Measurements from ENCODE around the gene KDM4C. TPM values are rescaled to one million over a fixed set of nuclear protein-coding genes. Genes with fewer than 3 reads are reported as not detected.

KDM4C gene
- polyA plus RNA-seq, 1 donor (not counting 4 experiments of a cell fraction or from before 2014, with no cell fraction given): 17.2 TPM

- H3K9me3 ChIP-seq (ENCODE audit: control insufficient read depth, low read depth, low read length): peaks cover 3% of the 10 kb centered on the region
- no peak overlapping the region for H3K4me2 ChIP-seq (ENCODE audit: control insufficient read depth, extremely low read depth, insufficient read depth, low read depth, low read length)
- H3K9me1 ChIP-seq (ENCODE audit: control insufficient read depth, extremely low read depth, insufficient read depth, low read length): no peaks in the 10 kb centered on the region
- dilution Hi-C loops (cut with MboI; ENCODE audit: extremely low pct_ligation_motif_present, low sequenced_read_pairs): no loop called here
- no peak overlapping the region for H2AFZ ChIP-seq (ENCODE audit: control insufficient read depth, low read length)
- no peaks in the 10 kb centered on the region for H3K79me2 ChIP-seq (ENCODE audit: control insufficient read depth, insufficient read depth, low read length)
- H3K36me3 ChIP-seq (ENCODE audit: control insufficient read depth in 2 of 2, extremely low read depth in 1 of 2, insufficient read depth in 2 of 2, low read length in 2 of 2): peaks cover 2 to 6% of the 10 kb centered on the region in 2 experiments
- H4K20me1 ChIP-seq (ENCODE audit: control insufficient read depth, extremely low read depth, insufficient read depth, low read length): no peaks in the 10 kb centered on the region
- peaks cover 4% of the 10 kb centered on the region for H3K4me1 ChIP-seq (ENCODE audit: control insufficient read depth, extremely low read depth, insufficient read depth, low read length)
- TF ChIP-seq EZH2 (IDR thresholded peaks at IDR 0.05; ENCODE audit: low read length) (no peak), CTCF (optimal IDR thresholded peaks at IDR 0.05 in 1 of 3, IDR thresholded peaks at IDR 0.05 in 1 of 3, conservative IDR thresholded peaks at IDR 0.05 in 1 of 3; ENCODE audit: extremely low read depth in 1 of 3, insufficient read depth in 2 of 3, low read length in 3 of 3) (no peak)
- H3K27me3 ChIP-seq (ENCODE audit: control insufficient read depth, extremely low read depth, insufficient read depth, low read length): no peaks in the 10 kb centered on the region
- FAIRE-seq (no peak), DNase-seq (ENCODE audit: low read depth, low spot score) (no peak)
- H3K4me3 ChIP-seq (ENCODE audit: control insufficient read depth in 2 of 3, extremely low read depth in 1 of 3, insufficient read depth in 2 of 3, low read depth in 1 of 3, low read length in 3 of 3): no peak overlapping the region
- no peak overlapping the region for H3K9ac ChIP-seq (ENCODE audit: control insufficient read depth, extremely low read depth, insufficient read depth, low read length)
- H3K27ac ChIP-seq (ENCODE audit: control insufficient read depth, insufficient read depth, low read length): no peak overlapping the region
Measured at GRCh38 chr9:7103771-7104170, 346.0 kb downstream of the KDM4C start.

GRCh38 chr9:7104625-7105024 is 346.9 kb downstream of the KDM4C start:
- peaks cover 3% of the 10 kb centered on the region for H3K9me3 ChIP-seq (ENCODE audit: control insufficient read depth, low read depth, low read length)
- FAIRE-seq (no peak), DNase-seq (ENCODE audit: low read depth, low spot score) (no peak)
- H3K4me1 ChIP-seq (ENCODE audit: control insufficient read depth, extremely low read depth, insufficient read depth, low read length): peaks cover 4% of the 10 kb centered on the region
- H2AFZ ChIP-seq (ENCODE audit: control insufficient read depth, low read length): no peak overlapping the region
- no peak overlapping the region for H3K9ac ChIP-seq (ENCODE audit: control insufficient read depth, extremely low read depth, insufficient read depth, low read length)
- dilution Hi-C loops (cut with MboI; ENCODE audit: extremely low pct_ligation_motif_present, low sequenced_read_pairs): no loop called here
- H3K36me3 ChIP-seq (ENCODE audit: control insufficient read depth in 2 of 2, extremely low read depth in 1 of 2, insufficient read depth in 2 of 2, low read length in 2 of 2): peaks cover 2 to 6% of the 10 kb centered on the region in 2 experiments
- no peaks in the 10 kb centered on the region for H4K20me1 ChIP-seq (ENCODE audit: control insufficient read depth, extremely low read depth, insufficient read depth, low read length)
- H3K4me3 ChIP-seq (ENCODE audit: control insufficient read depth in 2 of 3, extremely low read depth in 1 of 3, insufficient read depth in 2 of 3, low read depth in 1 of 3, low read length in 3 of 3): no peak overlapping the region
- no peaks in the 10 kb centered on the region for H3K27me3 ChIP-seq (ENCODE audit: control insufficient read depth, extremely low read depth, insufficient read depth, low read length)
- no peaks in the 10 kb centered on the region for H3K9me1 ChIP-seq (ENCODE audit: control insufficient read depth, extremely low read depth, insufficient read depth, low read length)
- H3K27ac ChIP-seq (ENCODE audit: control insufficient read depth, insufficient read depth, low read length): no peak overlapping the region
- no peak overlapping the region for H3K4me2 ChIP-seq (ENCODE audit: control insufficient read depth, extremely low read depth, insufficient read depth, low read depth, low read length)
- no peaks in the 10 kb centered on the region for H3K79me2 ChIP-seq (ENCODE audit: control insufficient read depth, insufficient read depth, low read length)
- TF ChIP-seq EZH2 (IDR thresholded peaks at IDR 0.05; ENCODE audit: low read length) (no peak), CTCF (optimal IDR thresholded peaks at IDR 0.05 in 1 of 3, IDR thresholded peaks at IDR 0.05 in 1 of 3, conservative IDR thresholded peaks at IDR 0.05 in 1 of 3; ENCODE audit: extremely low read depth in 1 of 3, insufficient read depth in 2 of 3, low read length in 3 of 3) (no peak)
